ENCODE data around the gene TMED5. TPM values are rescaled to one million over a fixed set of nuclear protein-coding genes. Genes with fewer than 3 reads are reported as not detected.

TMED5 gene
- total and polyA plus RNA-seq, 2 experiments from 2014 or later = 25.0 to 45.2 TPM

GRCh38 chr1:93223023-93223675 is 42.9 kb upstream of the TMED5 start:
- H3K4me1 ChIP-seq (ENCODE audit: insufficient read depth) = no peaks in the 10 kb centered on the region
- no peak for ATAC-seq
- no peak overlapping the region for H3K4me3 ChIP-seq
- H3K79me2 ChIP-seq (replicated peaks; ENCODE audit: insufficient read depth) = no peaks in the 10 kb centered on the region
- no peak overlapping the region for H3K4me2 ChIP-seq
- no peaks in the 10 kb centered on the region for H3K9me2 ChIP-seq (ENCODE audit: insufficient read depth)
- peaks cover 5% of the 10 kb centered on the region; the same call in 1 of the 2 replicates for H3K36me3 ChIP-seq (ENCODE audit: insufficient read depth)
- no peaks in the 10 kb centered on the region for H4K20me1 ChIP-seq (replicated peaks; ENCODE audit: insufficient read depth)
- TF ChIP-seq POLR2AphosphoS5 (IDR thresholded peaks at IDR 0.05; ENCODE audit: low read depth) (no peak), ZNF114 (CRISPR knock-in tag; IDR thresholded peaks at IDR 0.05) (no peak), ZNF331 (CRISPR knock-in tag; IDR thresholded peaks at IDR 0.05; ENCODE audit: low read depth) (no peak), CREB1 (CRISPR knock-in tag; IDR thresholded peaks at IDR 0.05; ENCODE audit: low read depth) (no peak), STAT1 (IDR thresholded peaks at IDR 0.05; ENCODE audit: unreplicated experiment) (no peak), JUNB (IDR thresholded peaks at IDR 0.05; ENCODE audit: unreplicated experiment) (no peak), NANOG (IDR thresholded peaks at IDR 0.05; ENCODE audit: borderline replicate concordance) (no peak), EZH2phosphoT487 (IDR thresholded peaks at IDR 0.05; ENCODE audit: unreplicated experiment) (no peak), EZH2 (IDR thresholded peaks at IDR 0.05; ENCODE audit: low read depth, unreplicated experiment) (no peak)
- TF ChIP-seq, protein P1, sequence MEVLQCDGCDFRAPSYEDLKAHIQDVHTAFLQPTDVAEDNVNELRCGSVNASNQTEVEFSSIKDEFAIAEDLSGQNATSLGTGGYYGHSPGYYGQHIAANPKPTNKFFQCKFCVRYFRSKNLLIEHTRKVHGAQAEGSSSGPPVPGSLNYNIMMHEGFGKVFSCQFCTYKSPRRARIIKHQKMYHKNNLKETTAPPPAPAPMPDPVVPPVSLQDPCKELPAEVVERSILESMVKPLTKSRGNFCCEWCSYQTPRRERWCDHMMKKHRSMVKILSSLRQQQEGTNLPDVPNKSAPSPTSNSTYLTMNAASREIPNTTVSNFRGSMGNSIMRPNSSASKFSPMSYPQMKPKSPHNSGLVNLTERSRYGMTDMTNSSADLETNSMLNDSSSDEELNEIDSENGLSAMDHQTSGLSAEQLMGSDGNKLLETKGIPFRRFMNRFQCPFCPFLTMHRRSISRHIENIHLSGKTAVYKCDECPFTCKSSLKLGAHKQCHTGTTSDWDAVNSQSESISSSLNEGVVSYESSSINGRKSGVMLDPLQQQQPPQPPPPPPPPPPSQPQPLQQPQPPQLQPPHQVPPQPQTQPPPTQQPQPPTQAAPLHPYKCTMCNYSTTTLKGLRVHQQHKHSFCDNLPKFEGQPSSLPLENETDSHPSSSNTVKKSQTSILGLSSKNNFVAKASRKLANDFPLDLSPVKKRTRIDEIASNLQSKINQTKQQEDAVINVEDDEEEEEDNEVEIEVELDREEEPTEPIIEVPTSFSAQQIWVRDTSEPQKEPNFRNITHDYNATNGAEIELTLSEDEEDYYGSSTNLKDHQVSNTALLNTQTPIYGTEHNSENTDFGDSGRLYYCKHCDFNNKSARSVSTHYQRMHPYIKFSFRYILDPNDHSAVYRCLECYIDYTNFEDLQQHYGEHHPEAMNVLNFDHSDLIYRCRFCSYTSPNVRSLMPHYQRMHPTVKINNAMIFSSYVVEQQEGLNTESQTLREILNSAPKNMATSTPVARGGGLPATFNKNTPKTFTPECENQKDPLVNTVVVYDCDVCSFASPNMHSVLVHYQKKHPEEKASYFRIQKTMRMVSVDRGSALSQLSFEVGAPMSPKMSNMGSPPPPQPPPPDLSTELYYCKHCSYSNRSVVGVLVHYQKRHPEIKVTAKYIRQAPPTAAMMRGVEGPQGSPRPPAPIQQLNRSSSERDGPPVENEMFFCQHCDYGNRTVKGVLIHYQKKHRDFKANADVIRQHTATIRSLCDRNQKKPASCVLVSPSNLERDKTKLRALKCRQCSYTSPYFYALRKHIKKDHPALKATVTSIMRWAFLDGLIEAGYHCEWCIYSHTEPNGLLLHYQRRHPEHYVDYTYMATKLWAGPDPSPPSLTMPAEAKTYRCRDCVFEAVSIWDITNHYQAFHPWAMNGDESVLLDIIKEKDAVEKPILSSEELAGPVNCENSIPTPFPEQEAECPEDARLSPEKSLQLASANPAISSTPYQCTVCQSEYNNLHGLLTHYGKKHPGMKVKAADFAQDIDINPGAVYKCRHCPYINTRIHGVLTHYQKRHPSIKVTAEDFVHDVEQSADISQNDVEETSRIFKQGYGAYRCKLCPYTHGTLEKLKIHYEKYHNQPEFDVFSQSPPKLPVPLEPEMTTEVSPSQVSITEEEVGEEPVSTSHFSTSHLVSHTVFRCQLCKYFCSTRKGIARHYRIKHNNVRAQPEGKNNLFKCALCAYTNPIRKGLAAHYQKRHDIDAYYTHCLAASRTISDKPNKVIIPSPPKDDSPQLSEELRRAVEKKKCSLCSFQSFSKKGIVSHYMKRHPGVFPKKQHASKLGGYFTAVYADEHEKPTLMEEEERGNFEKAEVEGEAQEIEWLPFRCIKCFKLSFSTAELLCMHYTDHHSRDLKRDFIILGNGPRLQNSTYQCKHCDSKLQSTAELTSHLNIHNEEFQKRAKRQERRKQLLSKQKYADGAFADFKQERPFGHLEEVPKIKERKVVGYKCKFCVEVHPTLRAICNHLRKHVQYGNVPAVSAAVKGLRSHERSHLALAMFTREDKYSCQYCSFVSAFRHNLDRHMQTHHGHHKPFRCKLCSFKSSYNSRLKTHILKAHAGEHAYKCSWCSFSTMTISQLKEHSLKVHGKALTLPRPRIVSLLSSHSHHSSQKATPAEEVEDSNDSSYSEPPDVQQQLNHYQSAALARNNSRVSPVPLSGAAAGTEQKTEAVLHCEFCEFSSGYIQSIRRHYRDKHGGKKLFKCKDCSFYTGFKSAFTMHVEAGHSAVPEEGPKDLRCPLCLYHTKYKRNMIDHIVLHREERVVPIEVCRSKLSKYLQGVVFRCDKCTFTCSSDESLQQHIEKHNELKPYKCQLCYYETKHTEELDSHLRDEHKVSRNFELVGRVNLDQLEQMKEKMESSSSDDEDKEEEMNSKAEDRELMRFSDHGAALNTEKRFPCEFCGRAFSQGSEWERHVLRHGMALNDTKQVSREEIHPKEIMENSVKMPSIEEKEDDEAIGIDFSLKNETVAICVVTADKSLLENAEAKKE (CRISPR knock-in tag; IDR thresholded peaks at IDR 0.05) = no peak
- TF ChIP-seq, protein P2, sequence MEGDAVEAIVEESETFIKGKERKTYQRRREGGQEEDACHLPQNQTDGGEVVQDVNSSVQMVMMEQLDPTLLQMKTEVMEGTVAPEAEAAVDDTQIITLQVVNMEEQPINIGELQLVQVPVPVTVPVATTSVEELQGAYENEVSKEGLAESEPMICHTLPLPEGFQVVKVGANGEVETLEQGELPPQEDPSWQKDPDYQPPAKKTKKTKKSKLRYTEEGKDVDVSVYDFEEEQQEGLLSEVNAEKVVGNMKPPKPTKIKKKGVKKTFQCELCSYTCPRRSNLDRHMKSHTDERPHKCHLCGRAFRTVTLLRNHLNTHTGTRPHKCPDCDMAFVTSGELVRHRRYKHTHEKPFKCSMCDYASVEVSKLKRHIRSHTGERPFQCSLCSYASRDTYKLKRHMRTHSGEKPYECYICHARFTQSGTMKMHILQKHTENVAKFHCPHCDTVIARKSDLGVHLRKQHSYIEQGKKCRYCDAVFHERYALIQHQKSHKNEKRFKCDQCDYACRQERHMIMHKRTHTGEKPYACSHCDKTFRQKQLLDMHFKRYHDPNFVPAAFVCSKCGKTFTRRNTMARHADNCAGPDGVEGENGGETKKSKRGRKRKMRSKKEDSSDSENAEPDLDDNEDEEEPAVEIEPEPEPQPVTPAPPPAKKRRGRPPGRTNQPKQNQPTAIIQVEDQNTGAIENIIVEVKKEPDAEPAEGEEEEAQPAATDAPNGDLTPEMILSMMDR (conservative IDR thresholded peaks at IDR 0.05; ENCODE audit: low read depth in 2 of 2) = no peak
- TF ChIP-seq, protein P3, sequence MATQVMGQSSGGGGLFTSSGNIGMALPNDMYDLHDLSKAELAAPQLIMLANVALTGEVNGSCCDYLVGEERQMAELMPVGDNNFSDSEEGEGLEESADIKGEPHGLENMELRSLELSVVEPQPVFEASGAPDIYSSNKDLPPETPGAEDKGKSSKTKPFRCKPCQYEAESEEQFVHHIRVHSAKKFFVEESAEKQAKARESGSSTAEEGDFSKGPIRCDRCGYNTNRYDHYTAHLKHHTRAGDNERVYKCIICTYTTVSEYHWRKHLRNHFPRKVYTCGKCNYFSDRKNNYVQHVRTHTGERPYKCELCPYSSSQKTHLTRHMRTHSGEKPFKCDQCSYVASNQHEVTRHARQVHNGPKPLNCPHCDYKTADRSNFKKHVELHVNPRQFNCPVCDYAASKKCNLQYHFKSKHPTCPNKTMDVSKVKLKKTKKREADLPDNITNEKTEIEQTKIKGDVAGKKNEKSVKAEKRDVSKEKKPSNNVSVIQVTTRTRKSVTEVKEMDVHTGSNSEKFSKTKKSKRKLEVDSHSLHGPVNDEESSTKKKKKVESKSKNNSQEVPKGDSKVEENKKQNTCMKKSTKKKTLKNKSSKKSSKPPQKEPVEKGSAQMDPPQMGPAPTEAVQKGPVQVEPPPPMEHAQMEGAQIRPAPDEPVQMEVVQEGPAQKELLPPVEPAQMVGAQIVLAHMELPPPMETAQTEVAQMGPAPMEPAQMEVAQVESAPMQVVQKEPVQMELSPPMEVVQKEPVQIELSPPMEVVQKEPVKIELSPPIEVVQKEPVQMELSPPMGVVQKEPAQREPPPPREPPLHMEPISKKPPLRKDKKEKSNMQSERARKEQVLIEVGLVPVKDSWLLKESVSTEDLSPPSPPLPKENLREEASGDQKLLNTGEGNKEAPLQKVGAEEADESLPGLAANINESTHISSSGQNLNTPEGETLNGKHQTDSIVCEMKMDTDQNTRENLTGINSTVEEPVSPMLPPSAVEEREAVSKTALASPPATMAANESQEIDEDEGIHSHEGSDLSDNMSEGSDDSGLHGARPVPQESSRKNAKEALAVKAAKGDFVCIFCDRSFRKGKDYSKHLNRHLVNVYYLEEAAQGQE (IDR thresholded peaks at IDR 0.05; ENCODE audit: unreplicated experiment) = no peak
- TF ChIP-seq, protein P4, sequence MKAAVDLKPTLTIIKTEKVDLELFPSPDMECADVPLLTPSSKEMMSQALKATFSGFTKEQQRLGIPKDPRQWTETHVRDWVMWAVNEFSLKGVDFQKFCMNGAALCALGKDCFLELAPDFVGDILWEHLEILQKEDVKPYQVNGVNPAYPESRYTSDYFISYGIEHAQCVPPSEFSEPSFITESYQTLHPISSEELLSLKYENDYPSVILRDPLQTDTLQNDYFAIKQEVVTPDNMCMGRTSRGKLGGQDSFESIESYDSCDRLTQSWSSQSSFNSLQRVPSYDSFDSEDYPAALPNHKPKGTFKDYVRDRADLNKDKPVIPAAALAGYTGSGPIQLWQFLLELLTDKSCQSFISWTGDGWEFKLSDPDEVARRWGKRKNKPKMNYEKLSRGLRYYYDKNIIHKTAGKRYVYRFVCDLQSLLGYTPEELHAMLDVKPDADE (IDR thresholded peaks at IDR 0.05) = no peak
- H3K4me3 Mint-ChIP-seq = no peak overlapping the region
- 0 out of 2 replicates have a peak overlapping the region, but pooled peaks have one; percentile 5 for H3K27ac ChIP-seq (ENCODE audit: low read depth)
- peaks cover 9% of the 10 kb centered on the region for H3K27me3 Mint-ChIP-seq (ENCODE audit: insufficient read depth, low read depth, poor library complexity)
- no peaks in the 10 kb centered on the region for H3K27me3 ChIP-seq (ENCODE audit: insufficient read depth)
- no peaks in the 10 kb centered on the region for H3K9me3 Mint-ChIP-seq
- H3K4me1 Mint-ChIP-seq = no peaks in the 10 kb centered on the region
- no peak overlapping the region for H3K27ac Mint-ChIP-seq
- DNase-seq (ENCODE audit: low spot score) = no peak
- H3F3A ChIP-seq (replicated peaks; ENCODE audit: low read depth) = no peaks in the 10 kb centered on the region
- H3K36me3 Mint-ChIP-seq (ENCODE audit: low read depth) = peaks cover 63% of the 10 kb centered on the region
- no peak overlapping the region for H2AFZ ChIP-seq
